ENCODE measurements around the gene LETMD1.
"Not testable (repeated sequence)": the region's sequence is repeated elsewhere in the genome, so short reads cannot be mapped to it uniquely, and the experiment has no call there.

The LETMD1 gene

DNA sequence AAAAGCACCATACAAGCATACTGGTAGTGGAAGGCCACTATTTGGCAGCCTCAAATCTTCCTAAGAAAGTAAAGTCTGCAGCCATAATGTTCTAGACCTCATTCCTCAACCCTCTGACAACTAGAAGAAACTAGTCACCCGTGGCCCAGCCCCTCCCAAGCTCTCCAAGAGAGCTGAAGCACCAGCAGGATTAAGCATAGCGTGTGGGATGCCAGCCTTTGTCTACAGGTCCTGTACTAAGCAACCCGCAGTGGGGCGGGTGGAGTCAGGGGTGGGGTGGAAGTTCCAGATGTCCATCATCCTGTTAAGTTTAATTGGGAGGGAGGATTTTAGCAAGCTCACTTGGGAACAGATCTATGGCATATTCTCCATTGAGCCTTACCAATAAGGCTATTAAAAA is 36.2 kb upstream of the LETMD1 start:
- Histone ChIP-seq H3K4me2 (ENCODE audit: low read depth, low read length, poor library complexity, severe bottlenecking) (no peak overlapping the region), H2AFZ (ENCODE audit: low read depth, low read length, severe bottlenecking) (no peak overlapping the region), H4K20me1 (ENCODE audit: low read depth, low read length) (no peaks in the 10 kb centered on the region), H3K36me3 (ENCODE audit: low read length) (no peaks in the 10 kb centered on the region), H3K79me2 (ENCODE audit: insufficient read depth, low read length) (peaks cover 29% of the 10 kb centered on the region; the same call in 1 of the 2 replicates), H3K27me3 (ENCODE audit: low read length) (no peaks in the 10 kb centered on the region), H3K4me3 (ENCODE audit: insufficient read depth, low read length, poor library complexity, severe bottlenecking) (no peak overlapping the region), H3K27ac (ENCODE audit: low read depth, low read length) (no peak overlapping the region), H3K9me3 (ENCODE audit: insufficient read depth, low read length) (no peaks in the 10 kb centered on the region), H3K9me2 (replicated peaks; ENCODE audit: insufficient read depth, low read length) (no peaks in the 10 kb centered on the region), H3F3A (ENCODE audit: insufficient read depth) (no peaks in the 10 kb centered on the region), H3K9ac (ENCODE audit: low read length) (no peak overlapping the region)
- no peak for TF ChIP-seq CTCF (IDR thresholded peaks at IDR 0.05; ENCODE audit: insufficient read depth, low read length, poor library complexity, severe bottlenecking)
- TF ChIP-seq EZH2phosphoT487 (conservative IDR thresholded peaks at IDR 0.05; ENCODE audit: low read length), result no peak

GRCh38 chr12:51012570-51013236 is 35.4 kb upstream of the LETMD1 start:
- Histone ChIP-seq H3F3A (ENCODE audit: insufficient read depth) (no peaks in the 10 kb centered on the region), H3K9me3 (ENCODE audit: insufficient read depth, low read length) (no peaks in the 10 kb centered on the region), H4K20me1 (ENCODE audit: low read depth, low read length) (no peaks in the 10 kb centered on the region), H3K4me2 (ENCODE audit: low read depth, low read length, poor library complexity, severe bottlenecking) (no peak overlapping the region), H3K9me2 (replicated peaks; ENCODE audit: insufficient read depth, low read length) (no peaks in the 10 kb centered on the region), H2AFZ (ENCODE audit: low read depth, low read length, severe bottlenecking) (no peak overlapping the region), H3K27me3 (ENCODE audit: low read length) (no peaks in the 10 kb centered on the region), H3K4me3 (ENCODE audit: insufficient read depth, low read length, poor library complexity, severe bottlenecking) (no peak overlapping the region), H3K79me2 (ENCODE audit: insufficient read depth, low read length) (peaks cover 35% of the 10 kb centered on the region), H3K27ac (ENCODE audit: low read depth, low read length) (no peak overlapping the region), H3K36me3 (ENCODE audit: low read length) (no peaks in the 10 kb centered on the region), H3K9ac (ENCODE audit: low read length) (no peak overlapping the region)
- no peak for TF ChIP-seq CTCF (IDR thresholded peaks at IDR 0.05; ENCODE audit: insufficient read depth, low read length, poor library complexity, severe bottlenecking)
- no peak for TF ChIP-seq EZH2phosphoT487 (conservative IDR thresholded peaks at IDR 0.05; ENCODE audit: low read length)

DNA sequence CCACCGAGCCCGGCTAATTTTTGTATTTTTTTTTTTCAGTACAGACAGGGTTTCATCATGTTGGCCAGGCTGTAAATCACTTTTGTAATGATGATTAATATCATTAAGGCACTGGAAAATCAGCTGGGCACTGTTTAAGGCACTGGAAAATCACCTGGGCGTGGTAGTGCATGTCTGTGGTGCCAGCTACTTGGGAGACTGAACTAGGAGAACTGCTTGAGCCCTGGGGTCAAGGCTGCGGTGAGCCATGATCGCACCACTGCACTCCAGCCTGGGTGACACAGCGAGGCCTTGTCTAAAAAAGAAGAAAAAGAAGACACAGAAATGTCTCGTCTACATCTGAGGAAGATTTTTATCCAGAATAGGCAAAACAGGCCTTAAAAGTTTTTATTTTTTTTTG is 34.7 kb upstream of the LETMD1 start:
- Histone ChIP-seq H3K36me3 (ENCODE audit: low read length) (no peaks in the 10 kb centered on the region), H2AFZ (ENCODE audit: low read depth, low read length, severe bottlenecking) (no peak overlapping the region), H3K27me3 (ENCODE audit: low read length) (no peaks in the 10 kb centered on the region), H3K9me3 (ENCODE audit: insufficient read depth, low read length) (no peaks in the 10 kb centered on the region), H3K79me2 (ENCODE audit: insufficient read depth, low read length) (peaks cover 41% of the 10 kb centered on the region), H3K4me2 (ENCODE audit: low read depth, low read length, poor library complexity, severe bottlenecking) (no peak overlapping the region), H3K4me3 (ENCODE audit: insufficient read depth, low read length, poor library complexity, severe bottlenecking) (no peak overlapping the region), H3K9me2 (replicated peaks; ENCODE audit: insufficient read depth, low read length) (no peaks in the 10 kb centered on the region), H3F3A (ENCODE audit: insufficient read depth) (no peaks in the 10 kb centered on the region), H3K9ac (ENCODE audit: low read length) (no peak overlapping the region), H4K20me1 (ENCODE audit: low read depth, low read length) (no peaks in the 10 kb centered on the region), H3K27ac (ENCODE audit: low read depth, low read length) (no peak overlapping the region)
- TF ChIP-seq CTCF (IDR thresholded peaks at IDR 0.05; ENCODE audit: insufficient read depth, low read length, poor library complexity, severe bottlenecking), result no peak
- TF ChIP-seq EZH2phosphoT487 (conservative IDR thresholded peaks at IDR 0.05; ENCODE audit: low read length), result no peak

DNA sequence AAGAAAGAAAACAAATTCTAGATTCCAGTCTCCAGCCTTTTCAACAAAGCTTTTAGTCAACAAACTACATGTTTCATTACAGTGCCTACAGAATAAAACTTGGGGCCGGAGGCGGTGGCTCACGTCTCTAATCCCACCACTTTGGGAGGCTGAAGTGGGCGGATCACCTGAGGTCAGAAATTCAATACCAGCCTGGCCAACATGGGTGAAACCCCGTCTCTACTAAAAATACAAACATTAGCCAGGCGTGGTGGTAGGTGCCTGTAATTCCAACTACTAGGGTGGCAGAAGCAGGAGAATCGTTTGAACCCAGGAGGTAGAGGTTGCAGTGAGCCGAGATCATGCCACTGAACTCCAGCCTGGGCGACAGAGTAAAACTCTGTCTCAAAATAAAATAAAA is 33.7 kb upstream of the LETMD1 start:
- H3K27me3 ChIP-seq (ENCODE audit: low read length); H3K36me3 ChIP-seq (ENCODE audit: low read length); H3K4me2 ChIP-seq (ENCODE audit: low read depth, low read length, poor library complexity, severe bottlenecking); H3K9me3 ChIP-seq (ENCODE audit: insufficient read depth, low read length); H3K9me2 ChIP-seq (replicated peaks; ENCODE audit: insufficient read depth, low read length); H3K9ac ChIP-seq (ENCODE audit: low read length); H3F3A ChIP-seq (ENCODE audit: insufficient read depth); H2AFZ ChIP-seq (ENCODE audit: low read depth, low read length, severe bottlenecking); H3K4me3 ChIP-seq (ENCODE audit: insufficient read depth, low read length, poor library complexity, severe bottlenecking); H4K20me1 ChIP-seq (ENCODE audit: low read depth, low read length); H3K27ac ChIP-seq (ENCODE audit: low read depth, low read length): not testable (repeated sequence)
- H3K79me2 ChIP-seq (ENCODE audit: insufficient read depth, low read length), result peaks cover 49% of the 10 kb centered on the region
